ENCODE measurements around the gene DZIP1L.

Gene DZIP1L

DNA sequence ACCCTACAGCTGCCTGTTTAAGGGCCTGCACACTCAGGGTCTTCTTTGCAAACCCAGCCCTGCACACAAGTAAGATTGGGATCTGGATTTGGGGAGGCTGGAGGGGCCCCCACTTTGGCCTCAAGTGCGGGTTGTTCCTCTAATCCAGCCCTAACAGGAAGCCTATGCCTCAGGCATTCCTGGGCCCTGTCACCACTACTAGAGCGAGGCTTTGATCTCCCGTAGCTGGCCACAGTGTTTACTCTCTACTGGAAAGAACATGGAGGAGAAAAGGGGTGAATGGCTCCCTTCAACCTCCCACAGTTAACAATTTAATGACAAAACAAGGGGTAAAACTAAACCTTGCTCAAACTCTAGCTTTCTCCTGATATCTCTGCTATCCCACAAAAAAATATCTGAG lies 48.4 kb downstream of the DZIP1L start:
- DNase-seq: no peak

DNA sequence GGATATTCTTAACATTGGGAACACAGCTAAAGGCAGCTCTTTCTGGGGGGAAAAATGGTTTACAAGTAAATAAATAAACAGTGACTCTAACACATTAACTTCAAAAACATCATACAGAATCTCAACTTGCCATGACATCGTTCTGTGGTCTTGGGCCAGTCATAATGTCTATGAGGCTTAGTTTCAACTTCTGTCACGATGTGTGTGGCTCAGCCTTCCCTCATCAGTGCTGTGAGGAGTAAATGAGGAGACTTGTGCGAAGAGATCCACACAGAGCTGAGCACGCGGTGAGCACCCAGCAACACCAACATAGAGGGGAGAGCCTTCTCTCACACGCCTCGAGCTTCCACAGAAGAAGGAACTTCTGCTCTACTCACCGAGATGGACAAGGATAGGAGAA lies 49.0 kb downstream of the DZIP1L start:
- DNase-seq: no peak

DNA sequence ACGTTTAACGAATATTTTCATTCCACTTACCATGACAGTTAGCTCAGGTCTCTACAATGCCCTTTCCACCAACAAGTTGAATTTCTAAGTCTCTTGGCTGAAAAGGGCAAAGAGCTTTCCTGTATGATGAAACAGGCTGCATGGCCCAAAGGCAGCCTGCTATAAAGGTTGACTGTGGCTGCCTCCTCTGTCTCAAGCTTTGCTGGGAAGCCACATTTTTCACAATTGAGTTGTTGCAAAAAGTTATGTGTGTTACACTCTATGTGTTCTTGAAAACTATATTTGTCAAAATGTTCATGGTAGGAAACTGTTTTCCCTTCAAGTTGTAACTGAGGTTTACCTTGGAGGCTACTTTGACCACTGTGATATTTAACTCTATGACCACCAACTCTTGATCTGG lies 49.5 kb downstream of the DZIP1L start:
- no peak for DNase-seq

DNA sequence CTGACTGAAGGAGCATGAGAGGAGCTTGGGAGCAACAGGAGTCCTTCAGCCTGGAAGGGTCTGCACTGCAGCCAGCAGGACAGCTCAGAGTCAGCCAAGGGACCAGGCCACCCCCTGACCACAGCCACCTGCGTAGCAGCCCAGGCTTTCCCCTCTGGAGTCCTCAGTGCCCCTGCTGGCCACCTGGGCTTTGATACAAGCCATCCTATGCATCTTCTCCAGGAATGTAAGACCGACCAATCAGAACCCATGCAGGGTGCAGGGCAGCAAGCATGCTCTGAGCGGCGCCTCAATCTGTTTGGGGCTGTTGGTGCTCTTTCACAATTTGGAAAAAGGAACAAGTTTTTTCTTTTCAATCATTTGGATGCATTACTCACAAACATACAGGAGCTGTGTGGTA lies 52.0 kb downstream of the DZIP1L start:
- DNase-seq: no peak

DNA sequence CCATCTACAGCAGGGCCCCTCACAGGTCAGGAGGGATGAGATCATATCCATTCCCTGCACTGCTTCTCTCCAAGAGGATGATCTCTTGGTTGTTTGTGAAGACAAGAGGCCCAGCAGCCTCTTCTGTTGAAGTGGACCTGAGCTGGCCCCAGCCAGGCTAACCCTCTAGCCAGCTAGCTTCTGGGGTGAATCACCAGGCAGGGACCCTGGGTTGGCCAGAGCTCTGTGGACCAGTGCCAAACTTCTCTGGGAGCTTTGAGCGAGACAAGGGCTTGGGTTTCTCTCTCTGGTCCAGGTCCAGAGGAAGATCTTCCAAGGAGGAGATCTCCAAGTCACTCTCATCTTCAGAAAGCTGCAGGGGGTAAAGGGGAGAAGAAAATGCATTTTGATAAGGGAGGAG lies 52.8 kb downstream of the DZIP1L start:
- no peak for DNase-seq

DNA sequence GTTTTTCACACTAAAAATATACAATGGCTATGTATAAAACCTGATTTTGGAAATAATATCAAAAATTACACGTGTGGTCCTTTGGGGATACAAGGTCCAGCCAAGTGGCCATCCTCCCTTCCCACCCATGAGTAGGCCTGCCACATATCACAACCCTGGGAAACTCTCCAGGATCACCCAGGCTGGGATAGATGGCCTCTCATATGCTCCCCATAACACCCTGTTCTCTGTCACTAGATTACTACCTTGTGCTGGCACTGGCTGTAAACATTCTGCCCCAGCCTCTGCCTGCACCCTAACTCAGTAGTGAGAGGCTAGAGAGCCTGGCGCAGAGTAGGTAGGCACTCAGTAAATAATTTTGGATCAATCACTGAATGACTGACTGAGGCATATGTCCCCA lies 53.4 kb downstream of the DZIP1L start:
- DNase-seq: no peak

DNA sequence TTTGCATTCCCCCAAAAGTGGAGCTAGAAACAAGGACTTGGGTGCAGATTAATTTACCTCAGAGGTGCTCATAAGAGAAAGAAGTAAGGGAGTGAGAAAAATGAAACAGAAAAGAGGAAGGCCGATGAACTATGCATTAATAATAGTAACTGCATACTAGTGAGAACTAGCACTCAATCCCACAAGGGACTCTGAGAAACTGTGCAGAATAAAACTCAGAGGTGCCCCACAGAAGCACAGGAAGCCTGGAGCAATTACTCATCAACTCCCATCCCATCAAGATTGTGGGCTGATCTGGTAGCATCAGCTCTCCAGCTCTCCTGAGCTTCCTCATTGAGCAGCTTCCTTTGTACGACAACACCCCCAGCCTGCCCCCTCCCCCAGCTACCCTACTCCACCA lies 54.6 kb downstream of the DZIP1L start:
- DNase-seq: no peak

DNA sequence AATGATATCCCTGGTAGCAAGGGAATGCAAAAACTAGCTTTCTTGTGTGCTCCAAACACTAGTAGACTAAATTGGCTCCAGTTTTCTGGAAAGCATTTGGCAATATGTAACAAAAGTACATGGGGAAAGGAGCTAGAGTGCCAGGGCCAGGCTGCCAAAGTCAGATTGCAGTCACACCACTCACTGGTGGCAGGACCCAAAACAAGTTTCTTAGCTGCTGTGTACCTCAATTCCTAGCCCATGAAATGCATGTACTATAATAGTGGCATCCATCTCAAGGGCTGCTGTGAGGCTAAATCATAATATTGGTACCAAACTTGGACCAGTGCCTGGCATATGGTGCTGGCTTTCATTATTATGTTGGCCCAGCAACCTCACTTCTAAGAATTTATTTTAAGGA lies 56.1 kb downstream of the DZIP1L start:
- DNase-seq: peak; percentile 4

DNA sequence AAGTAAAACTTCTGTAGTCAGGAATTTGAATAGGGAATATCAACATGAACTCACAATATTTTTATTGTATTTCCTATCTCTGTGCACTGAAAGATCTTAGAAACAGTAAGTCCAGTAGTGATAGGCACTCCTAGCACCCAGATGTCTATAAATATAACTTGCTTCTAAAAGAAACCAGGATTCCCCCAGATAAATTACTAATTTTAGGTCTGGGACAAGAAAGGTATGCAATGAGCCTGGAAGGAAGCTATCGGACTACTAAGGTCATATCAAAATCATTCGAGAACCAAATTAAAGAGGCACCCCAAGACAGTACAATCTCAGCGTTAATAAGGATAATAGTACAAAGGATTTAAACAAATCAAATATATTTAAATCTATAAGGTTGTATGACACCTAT lies 58.0 kb downstream of the DZIP1L start:
- no peak for DNase-seq

DNA sequence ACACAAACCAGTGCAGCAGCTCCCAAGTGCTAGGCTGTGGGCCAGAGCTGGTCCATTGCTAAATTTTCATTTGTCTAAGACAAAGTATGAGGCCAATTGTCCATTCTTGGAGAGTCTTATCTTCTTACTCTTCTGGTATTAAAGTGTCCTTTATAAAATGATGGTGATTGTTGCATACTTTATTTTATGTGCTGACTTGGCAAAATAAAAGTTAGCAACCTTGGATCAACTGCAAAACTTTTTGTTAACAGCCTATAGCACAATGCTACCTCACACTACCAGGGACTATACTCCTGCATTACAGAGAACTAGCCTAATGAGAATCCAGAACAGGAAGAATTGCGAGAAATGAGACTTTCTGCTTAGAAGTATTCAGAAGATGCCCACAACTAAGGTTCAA lies 61.4 kb downstream of the DZIP1L start:
- no peak for DNase-seq

DNA sequence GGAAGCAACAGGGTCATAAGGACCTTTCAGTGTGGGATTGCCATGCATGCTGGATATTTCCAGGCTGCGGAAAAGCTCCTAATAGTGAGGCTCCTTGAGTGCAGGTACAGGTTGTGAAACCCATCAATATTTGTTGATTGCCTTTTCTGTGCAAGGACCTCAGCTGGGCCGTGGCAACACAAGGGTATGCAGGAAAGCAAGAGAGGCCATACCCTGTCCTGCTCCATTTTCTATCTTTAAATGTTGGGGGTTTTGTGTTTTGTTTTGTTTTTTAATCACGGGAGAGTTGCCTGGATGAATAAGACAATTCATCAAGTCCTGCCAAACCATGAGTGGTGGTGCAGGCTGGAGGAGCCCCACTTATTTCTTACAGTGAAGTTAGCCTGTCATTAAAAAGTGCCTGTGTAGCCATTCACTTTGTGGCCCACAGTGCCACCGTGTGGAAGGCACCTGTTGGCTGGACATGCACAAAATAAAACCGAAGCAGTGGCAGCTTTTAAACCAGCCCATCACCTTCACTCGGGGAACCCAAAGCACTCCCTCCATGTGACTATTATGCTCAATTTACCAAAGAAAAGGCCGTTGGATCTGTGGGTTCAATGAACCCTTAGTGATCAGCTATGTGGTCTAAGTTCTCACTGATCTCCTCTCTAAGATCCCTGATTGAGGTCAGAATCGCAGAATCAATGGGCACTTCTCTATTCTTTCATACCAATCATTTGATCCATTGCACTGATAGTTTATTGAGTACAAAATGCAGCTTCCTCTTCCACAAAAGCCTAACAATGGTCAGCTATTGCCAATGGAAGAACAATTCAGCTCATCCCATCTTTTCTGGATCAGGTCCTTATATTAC lies 63.2 kb downstream of the DZIP1L start:
- DNase-seq: no peak

DNA sequence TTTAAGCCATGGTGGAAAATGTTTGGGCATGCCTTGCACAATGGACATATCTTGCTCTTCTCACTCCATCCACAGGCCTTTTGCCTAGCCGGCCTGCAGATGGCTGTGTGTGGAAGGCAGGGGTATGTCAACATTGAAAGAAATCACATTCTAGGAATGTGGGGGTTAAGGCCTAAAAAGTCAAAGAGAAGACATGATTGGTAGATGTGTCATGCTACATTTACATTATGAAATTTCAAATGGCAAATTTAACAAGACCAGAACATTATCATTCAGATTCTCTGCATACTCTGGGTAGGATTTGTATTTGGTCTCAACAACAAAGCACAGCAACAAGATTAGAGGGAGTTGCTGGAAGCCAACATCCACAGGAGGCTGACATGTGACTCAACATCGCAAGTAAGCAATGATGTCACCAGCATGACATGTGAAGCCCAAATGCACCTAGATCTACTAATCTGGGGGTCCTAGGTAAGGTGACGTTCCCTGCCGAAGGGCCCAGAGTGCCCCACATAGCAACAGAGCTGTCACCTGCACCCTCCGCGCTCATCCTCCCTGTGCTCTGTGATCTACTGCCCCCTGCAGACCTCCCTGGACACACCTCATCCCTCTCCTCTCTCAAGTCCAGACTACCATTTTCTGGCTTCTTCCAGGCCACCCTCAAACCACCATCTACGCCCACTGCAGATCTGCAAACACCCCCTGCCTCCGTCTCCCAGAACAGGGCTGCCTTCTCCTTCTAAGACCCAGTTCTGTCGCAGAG lies 66.1 kb downstream of the DZIP1L start:
- no peak for DNase-seq

DNA sequence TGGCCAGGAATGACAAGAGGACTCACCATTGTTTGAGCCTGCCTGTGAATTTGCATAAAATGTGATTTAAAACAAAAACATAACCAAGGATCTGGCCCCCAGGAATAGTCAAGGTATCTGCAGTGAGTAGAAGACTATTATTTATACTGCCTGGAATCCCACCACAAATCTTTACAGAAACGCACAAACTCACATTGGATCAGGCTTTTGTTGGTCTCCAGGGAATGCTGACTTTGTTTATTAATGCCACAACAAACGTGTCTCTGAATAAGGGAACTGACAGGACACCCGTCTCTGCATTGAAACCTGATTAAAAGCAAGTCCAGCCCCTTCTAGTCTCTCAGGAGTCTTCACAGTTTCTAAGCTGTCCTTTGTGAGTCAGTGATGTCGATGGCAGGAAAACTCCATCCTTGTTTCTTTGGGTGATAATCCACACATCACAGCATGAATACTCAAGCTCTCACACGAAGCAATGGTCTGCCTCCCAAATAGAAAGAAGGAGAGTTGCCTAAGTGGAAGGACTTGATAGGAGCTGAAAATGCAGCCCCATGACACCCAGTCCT lies 67.7 kb downstream of the DZIP1L start:
- no peak for DNase-seq

DNA sequence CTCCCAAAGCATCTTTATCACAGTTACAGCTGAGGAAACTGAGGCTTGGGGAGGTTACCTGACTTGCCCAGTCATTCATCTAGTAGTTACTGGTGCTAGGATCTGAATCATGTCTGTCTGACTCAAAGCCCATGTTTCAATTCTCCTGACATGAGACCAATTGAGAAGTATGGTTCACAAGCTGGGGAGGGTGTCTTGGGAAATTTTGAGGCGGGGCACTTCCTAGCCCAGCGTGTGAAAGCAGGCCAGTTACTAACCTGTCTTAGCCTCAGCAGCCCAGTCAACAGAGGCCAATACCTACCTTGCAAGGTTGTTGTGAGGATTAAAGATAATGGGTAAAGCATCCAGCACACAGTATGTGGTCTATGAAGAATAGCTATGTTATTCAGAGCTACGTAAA lies 68.5 kb downstream of the DZIP1L start:
- DNase-seq: no peak

DNA sequence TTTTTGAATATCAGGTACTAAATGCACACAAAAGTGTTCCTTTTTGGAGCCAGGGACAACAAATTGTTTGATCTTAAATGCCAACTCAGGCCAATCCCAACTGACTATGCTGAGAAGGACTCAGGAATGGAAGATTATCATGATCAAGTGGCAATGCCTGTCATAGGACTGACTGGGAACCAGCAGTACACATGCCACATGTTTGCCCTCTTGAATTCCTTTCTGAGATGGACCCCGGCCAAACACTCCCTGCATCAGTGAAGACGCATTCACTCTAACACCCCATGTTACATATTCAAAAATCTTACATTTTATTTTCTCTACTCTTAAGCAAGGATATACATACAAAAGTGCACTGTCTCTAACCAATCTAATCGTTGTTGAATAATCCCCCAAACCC lies 69.3 kb downstream of the DZIP1L start:
- DNase-seq: no peak

DNA sequence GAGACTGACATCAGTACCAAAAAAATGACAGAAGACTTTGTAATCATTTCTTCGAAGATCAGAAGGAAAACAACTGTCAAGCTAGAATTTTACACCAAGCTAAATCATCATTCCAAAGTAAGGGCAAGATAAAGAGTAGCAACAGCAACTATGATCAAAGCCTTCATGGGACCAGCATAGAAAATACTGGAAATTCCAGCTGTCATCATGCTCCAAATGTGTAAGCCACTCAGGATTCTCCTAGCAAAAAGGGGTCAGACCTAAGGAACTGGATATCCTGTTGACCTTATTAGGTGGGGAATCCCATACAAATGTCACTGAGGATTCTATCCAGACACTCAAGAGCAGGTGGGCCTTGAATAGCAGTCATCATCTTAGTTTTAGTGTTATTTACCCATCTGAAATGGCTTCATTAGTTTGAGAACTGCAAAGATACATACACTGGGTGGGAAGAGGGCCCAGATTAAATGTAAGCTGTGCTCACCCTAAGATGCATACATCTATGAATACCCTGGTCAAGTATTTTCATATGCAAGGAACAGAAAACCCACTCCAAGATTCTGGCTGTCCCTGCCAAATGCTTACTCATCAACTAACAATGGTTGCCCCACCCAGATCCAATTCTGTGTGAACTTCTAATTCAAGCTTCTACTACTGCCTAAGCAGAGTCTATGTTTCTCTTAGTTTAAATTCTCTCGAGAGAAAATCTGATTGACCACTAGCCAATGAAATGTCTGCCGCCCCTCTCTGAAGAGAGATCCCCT lies 72.0 kb downstream of the DZIP1L start:
- no peak for DNase-seq

DNA sequence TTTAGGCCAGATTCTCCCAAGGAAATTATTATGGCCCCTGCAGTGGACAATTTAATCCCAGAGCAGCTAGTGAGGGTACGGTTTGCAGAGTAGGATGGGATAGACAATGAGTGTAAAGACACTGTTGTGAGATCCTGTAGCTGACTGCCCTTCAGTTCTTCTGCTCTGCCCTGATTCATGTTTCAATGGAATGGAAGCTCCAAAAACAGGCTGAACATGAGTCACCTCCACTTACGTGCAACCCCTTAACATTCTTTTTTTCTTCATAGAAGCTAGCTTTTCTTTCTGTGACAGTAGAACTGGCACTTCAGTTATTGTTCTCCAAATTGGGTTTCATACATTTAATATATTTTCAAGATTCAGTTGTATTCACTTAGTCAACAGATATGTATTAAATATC lies 73.4 kb downstream of the DZIP1L start:
- DNase-seq: no peak

DNA sequence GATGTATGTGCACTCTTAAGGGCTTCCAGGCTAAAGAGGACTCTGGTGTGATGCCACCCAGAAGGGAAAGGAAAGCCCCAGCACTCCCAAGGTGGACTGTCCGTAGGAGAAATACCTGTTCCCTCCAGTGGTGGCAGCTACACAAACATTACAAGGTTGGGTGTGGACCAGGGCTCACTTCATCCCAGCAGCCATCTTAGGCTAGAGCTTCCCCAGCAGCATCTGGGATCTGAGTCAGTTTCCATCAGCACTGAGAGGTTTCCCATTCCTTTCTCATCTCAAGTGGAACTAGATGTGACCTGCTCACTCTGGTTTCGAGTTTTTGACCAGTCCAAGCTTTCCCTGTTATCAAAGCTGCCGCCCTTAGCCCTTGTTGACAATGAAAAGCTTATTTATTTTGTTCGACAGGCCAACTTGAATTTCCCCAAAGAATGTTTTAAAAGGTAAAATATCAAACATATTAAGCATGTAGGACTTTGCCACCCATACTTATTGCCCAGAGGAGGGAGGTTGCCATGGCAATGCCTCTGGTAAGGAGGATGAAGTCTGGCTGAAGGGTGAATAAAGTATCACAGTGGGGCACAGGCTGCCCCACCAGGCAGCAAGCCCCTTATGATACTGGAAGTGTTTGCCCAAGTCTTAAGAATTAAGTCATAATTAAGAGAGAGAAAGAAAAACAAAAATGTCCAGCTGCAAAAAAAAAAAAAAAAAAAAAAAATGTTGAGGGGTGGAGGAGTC lies 76.5 kb downstream of the DZIP1L start:
- no peak for DNase-seq

DNA sequence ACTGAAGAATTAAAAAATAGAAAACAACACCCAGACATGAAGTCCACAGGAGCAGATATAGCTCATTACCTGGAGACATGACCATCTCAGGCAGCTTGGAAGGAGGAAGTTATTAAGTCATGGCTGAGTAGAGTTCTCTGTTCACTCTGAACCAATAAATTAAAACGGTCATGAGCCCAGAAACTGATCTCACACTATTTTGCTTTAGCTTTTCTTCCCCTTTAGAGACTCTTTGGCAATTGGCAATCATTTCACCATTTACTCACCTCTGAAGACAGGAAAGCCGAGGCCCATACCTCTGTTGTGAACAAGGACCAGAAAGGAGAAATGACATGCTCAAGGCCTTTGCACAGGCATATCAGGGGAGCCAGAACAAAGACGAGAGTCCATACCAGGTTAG lies 78.8 kb downstream of the DZIP1L start:
- DNase-seq: no peak

DNA sequence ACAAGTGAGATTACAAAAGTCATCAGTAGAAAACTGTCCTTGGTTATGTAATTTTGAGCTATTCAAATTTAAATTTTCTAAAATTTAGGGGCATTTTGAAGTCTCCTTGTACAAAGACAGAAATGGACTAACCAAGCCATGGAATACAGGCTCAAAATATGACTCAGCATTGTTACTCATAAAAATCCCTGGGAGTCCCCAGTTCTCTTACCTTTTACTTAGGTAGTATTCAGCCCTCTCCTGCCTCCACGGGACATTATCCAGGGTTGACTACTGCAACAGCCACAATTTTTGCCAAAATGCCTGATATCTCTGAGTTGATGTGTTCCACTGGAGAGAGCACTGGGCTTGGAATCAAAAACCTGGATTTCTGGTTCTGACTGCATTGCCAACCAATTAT lies 80.5 kb downstream of the DZIP1L start:
- no peak for DNase-seq

DNA sequence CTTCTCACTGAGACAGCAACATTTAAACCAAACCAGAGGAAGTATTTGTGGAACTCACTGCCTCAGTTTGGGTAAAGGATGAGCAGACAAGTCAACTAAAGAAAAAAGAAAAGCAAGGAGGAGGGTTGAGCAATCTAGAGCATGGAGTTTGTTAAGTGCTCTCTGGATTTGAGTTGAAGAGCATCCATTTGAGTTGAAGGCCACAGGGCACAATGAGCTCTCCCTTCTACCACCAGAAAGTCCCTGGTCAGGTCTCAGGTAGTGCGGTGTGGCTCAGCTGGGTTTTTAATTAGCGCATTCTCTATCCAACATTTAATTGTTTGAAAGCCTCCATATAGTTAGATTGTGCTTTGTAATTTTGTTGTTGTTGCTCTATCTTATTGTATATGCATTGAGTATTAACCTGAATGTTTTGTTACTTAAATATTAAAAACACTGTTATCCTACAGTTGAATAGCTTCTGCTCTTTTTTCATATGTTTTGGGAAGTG lies 82.2 kb downstream of the DZIP1L start:
- DNase-seq: no peak

DNA sequence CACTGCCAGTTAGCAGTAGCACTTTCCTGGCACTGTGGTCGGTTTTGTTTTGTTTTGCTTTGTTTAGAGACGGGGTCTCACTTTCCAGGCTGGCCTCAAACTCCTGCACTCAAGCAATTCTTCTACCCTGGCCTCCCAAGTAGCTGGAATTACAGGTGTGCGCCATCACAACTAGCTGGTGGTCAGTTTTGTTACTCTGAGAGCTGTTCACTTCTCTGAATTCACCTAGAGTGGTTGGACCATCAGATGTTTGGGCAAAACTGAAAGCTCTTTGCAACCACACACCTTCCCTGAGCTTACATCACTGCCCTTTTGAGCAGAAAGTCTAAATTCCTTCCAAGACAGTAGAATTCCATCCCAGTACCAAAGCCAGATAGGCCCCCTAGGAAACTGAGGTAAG lies 82.8 kb downstream of the DZIP1L start:
- no peak for DNase-seq

DNA sequence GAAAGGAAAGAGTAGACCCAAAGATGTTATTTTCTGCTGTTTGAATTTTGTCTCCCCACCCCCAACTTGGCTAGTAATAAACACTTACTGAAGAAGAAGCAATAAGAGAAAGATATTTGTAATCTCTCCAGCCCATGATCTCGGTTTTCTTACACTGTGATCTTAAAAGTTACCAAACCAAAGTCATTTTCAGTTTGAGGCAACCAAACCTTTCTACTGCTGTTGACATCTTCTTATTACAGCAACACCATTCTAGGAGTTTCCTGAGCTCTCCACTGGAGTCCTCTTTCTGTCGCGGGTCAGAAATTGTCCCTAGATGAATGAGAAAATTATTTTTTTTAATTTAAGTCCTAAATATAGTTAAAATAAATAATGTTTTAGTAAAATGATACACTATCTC lies 83.9 kb downstream of the DZIP1L start:
- no peak for DNase-seq
